ENCODE results near the gene SLX4IP.
A peak's percentile ranks its signal among the peaks of the same experiment; 100 is the strongest.

The SLX4IP gene

GRCh38 chr20:10539818-10540553 is 104.9 kb downstream of the SLX4IP start:
- H3K9me3 ChIP-seq (ENCODE audit: low read depth, low read length) = no peaks in the 10 kb centered on the region
- H3K9ac ChIP-seq (ENCODE audit: insufficient read length) = peak overlapping the region; percentile 46
- H3K4me3 ChIP-seq = peak overlapping the region; percentile 69
- peak overlapping the region; percentile 92 for H3K27ac ChIP-seq
- TF ChIP-seq FOXP2 (optimal IDR thresholded peaks at IDR 0.05; ENCODE audit: control extremely low read depth, extremely low read length, insufficient read depth) (no peak), EZH2 (IDR thresholded peaks at IDR 0.05) (no peak), POLR2AphosphoS5 (IDR thresholded peaks at IDR 0.05; ENCODE audit: borderline replicate concordance, low read depth, low read length) (no peak)
- peak; percentile 80 for DNase-seq (ENCODE audit: low read depth, low spot score)
- H3K36me3 ChIP-seq (ENCODE audit: insufficient read depth, low read length) = no peaks in the 10 kb centered on the region

GRCh38 chr20:10540636-10541493 is 105.8 kb downstream of the SLX4IP start:
- Histone ChIP-seq H3K36me3 (ENCODE audit: insufficient read depth, low read length) (no peaks in the 10 kb centered on the region), H3K9ac (ENCODE audit: insufficient read length) (peak overlapping the region; percentile 46), H3K9me3 (ENCODE audit: low read depth, low read length) (no peaks in the 10 kb centered on the region), H3K27ac (peak overlapping the region; percentile 92), H3K4me3 (peak overlapping the region; percentile 69)
- peak; percentile 77 for DNase-seq (ENCODE audit: low read depth, low spot score)
- TF ChIP-seq FOXP2 (optimal IDR thresholded peaks at IDR 0.05; ENCODE audit: control extremely low read depth, extremely low read length, insufficient read depth) (no peak), EZH2 (IDR thresholded peaks at IDR 0.05) (no peak), POLR2AphosphoS5 (IDR thresholded peaks at IDR 0.05; ENCODE audit: borderline replicate concordance, low read depth, low read length) (no peak)

GRCh38 chr20:10541668-10542411 is 106.7 kb downstream of the SLX4IP start:
- H3K27ac ChIP-seq = no peak overlapping the region
- H3K9ac ChIP-seq (ENCODE audit: insufficient read length) = no peak overlapping the region
- H3K9me3 ChIP-seq (ENCODE audit: low read depth, low read length) = no peaks in the 10 kb centered on the region
- H3K36me3 ChIP-seq (ENCODE audit: insufficient read depth, low read length) = no peaks in the 10 kb centered on the region
- no peak for DNase-seq (ENCODE audit: low read depth, low spot score)
- no peak overlapping the region for H3K4me3 ChIP-seq
- TF ChIP-seq FOXP2 (optimal IDR thresholded peaks at IDR 0.05; ENCODE audit: control extremely low read depth, extremely low read length, insufficient read depth) = no peak
- no peak for TF ChIP-seq POLR2AphosphoS5 (IDR thresholded peaks at IDR 0.05; ENCODE audit: borderline replicate concordance, low read depth, low read length)
- TF ChIP-seq EZH2 (IDR thresholded peaks at IDR 0.05) = no peak

GRCh38 chr20:10542442-10542841 is 107.3 kb downstream of the SLX4IP start:
- Histone ChIP-seq H3K9ac (ENCODE audit: insufficient read length) (no peak overlapping the region), H3K9me3 (ENCODE audit: low read depth, low read length) (no peaks in the 10 kb centered on the region), H3K36me3 (ENCODE audit: insufficient read depth, low read length) (no peaks in the 10 kb centered on the region), H3K4me3 (no peak overlapping the region), H3K27ac (no peak overlapping the region)
- no peak for TF ChIP-seq POLR2AphosphoS5 (IDR thresholded peaks at IDR 0.05; ENCODE audit: borderline replicate concordance, low read depth, low read length)
- no peak for TF ChIP-seq FOXP2 (optimal IDR thresholded peaks at IDR 0.05; ENCODE audit: control extremely low read depth, extremely low read length, insufficient read depth)
- no peak for TF ChIP-seq EZH2 (IDR thresholded peaks at IDR 0.05)
- no peak for DNase-seq (ENCODE audit: low read depth, low spot score)

- DNase-seq (ENCODE audit: low read depth, low spot score) = no peak
- Histone ChIP-seq H3K9ac (ENCODE audit: insufficient read length) (no peak overlapping the region), H3K36me3 (ENCODE audit: insufficient read depth, low read length) (no peaks in the 10 kb centered on the region), H3K4me3 (no peak overlapping the region), H3K9me3 (ENCODE audit: low read depth, low read length) (no peaks in the 10 kb centered on the region), H3K27ac (no peak overlapping the region)
- TF ChIP-seq EZH2 (IDR thresholded peaks at IDR 0.05) = no peak
- no peak for TF ChIP-seq FOXP2 (optimal IDR thresholded peaks at IDR 0.05; ENCODE audit: control extremely low read depth, extremely low read length, insufficient read depth)
- TF ChIP-seq POLR2AphosphoS5 (IDR thresholded peaks at IDR 0.05; ENCODE audit: borderline replicate concordance, low read depth, low read length) = no peak
Measured at GRCh38 chr20:10543480-10543879, 108.4 kb downstream of the SLX4IP start.

GRCh38 chr20:10547276-10548114 is 112.4 kb downstream of the SLX4IP start:
- Histone ChIP-seq H3K4me3 (no peak overlapping the region), H3K27ac (no peak overlapping the region), H3K9ac (ENCODE audit: insufficient read length) (no peak overlapping the region), H3K9me3 (ENCODE audit: low read depth, low read length) (no peaks in the 10 kb centered on the region), H3K36me3 (ENCODE audit: insufficient read depth, low read length) (no peaks in the 10 kb centered on the region)
- TF ChIP-seq FOXP2 (optimal IDR thresholded peaks at IDR 0.05; ENCODE audit: control extremely low read depth, extremely low read length, insufficient read depth) = no peak
- TF ChIP-seq EZH2 (IDR thresholded peaks at IDR 0.05) = no peak
- no peak for TF ChIP-seq POLR2AphosphoS5 (IDR thresholded peaks at IDR 0.05; ENCODE audit: borderline replicate concordance, low read depth, low read length)
- no peak for DNase-seq (ENCODE audit: low read depth, low spot score)

GRCh38 chr20:10549511-10549910 is 114.4 kb downstream of the SLX4IP start:
- H3K9me3 ChIP-seq (ENCODE audit: low read depth, low read length) = no peaks in the 10 kb centered on the region
- no peak for DNase-seq (ENCODE audit: low read depth, low spot score)
- H3K36me3 ChIP-seq (ENCODE audit: insufficient read depth, low read length) = no peaks in the 10 kb centered on the region
- H3K27ac ChIP-seq = no peak overlapping the region
- no peak overlapping the region for H3K4me3 ChIP-seq
- TF ChIP-seq EZH2 (IDR thresholded peaks at IDR 0.05) = no peak
- TF ChIP-seq FOXP2 (optimal IDR thresholded peaks at IDR 0.05; ENCODE audit: control extremely low read depth, extremely low read length, insufficient read depth) = no peak
- TF ChIP-seq POLR2AphosphoS5 (IDR thresholded peaks at IDR 0.05; ENCODE audit: borderline replicate concordance, low read depth, low read length) = no peak
- no peak overlapping the region for H3K9ac ChIP-seq (ENCODE audit: insufficient read length)

Measured in SK-N-MC (cell line).